Thyroid gland (tissue), 4 donors: Measurements from ENCODE around the gene FAM78B.

ENCODE experiments used
- POLR2A ChIP-seq, 2 donors: fragments of 450-650 bp; IDR thresholded peaks; one replicate each; pipeline ENCODE4 v1.6.1; 2017; ENCODE audit warnings: antibody characterized with exemption in 2 of 2, mild to moderate bottlenecking in 2 of 2, moderate library complexity in 1 of 2
- TF ChIP-seq, protein P1 (sequence below), 6 experiments: fragments of 200-600 bp in 3 of 6; fragments of 450-650 bp in 3 of 6; sonication (generic) in 3 of 6; IDR thresholded peaks; one replicate each; pipeline ENCODE4 v1.5.1; 2016 to 2019; ENCODE audit warnings: antibody characterized with exemption in 6 of 6, mild to moderate bottlenecking in 2 of 6, inconsistent platforms in 1 of 6, moderate library complexity in 1 of 6

DNA sequence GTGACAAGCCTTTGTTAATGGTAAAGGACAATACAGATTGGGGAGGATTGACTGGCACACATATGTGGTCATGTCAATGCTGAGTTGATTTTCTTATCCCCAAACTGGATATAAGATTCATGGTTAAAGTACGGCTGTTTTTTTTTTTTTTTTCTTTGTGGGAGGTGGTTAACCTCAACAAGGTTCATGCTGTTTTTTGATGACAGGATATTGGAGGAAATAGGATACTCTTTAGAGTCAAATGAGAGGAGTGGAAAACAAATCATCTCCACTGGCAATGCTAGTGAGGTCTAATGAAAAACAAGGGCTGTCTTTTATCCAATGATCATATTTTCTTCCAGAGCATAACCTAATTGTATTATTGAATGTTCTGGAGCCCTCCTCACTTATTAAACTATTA lies 140.2 kb downstream of the FAM78B start:
- no peak for TF ChIP-seq POLR2A (IDR thresholded peaks at IDR 0.05)
- TF ChIP-seq, protein P1, sequence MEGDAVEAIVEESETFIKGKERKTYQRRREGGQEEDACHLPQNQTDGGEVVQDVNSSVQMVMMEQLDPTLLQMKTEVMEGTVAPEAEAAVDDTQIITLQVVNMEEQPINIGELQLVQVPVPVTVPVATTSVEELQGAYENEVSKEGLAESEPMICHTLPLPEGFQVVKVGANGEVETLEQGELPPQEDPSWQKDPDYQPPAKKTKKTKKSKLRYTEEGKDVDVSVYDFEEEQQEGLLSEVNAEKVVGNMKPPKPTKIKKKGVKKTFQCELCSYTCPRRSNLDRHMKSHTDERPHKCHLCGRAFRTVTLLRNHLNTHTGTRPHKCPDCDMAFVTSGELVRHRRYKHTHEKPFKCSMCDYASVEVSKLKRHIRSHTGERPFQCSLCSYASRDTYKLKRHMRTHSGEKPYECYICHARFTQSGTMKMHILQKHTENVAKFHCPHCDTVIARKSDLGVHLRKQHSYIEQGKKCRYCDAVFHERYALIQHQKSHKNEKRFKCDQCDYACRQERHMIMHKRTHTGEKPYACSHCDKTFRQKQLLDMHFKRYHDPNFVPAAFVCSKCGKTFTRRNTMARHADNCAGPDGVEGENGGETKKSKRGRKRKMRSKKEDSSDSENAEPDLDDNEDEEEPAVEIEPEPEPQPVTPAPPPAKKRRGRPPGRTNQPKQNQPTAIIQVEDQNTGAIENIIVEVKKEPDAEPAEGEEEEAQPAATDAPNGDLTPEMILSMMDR (IDR thresholded peaks at IDR 0.05), result no peak
